Stimulated activated CD4-positive, alpha-beta T cell treated with anti-CD3 and anti-CD28 coated beads, TNF-alpha, amount 100 ng/mL, for 4 hours (primary cell): ENCODE data around the gene HDAC1.

Experiments used
- DNase-seq, 3 experiments: peaks; one replicate each; pipeline ENCODE4 v3.0.0-alpha.2; 2020; ENCODE audit warnings: low read depth in 3 of 3

HDAC1 gene

GRCh38 chr1:32327204-32327603, 35.3 kb downstream of the HDAC1 start:
- DNase-seq: no peak

DNA sequence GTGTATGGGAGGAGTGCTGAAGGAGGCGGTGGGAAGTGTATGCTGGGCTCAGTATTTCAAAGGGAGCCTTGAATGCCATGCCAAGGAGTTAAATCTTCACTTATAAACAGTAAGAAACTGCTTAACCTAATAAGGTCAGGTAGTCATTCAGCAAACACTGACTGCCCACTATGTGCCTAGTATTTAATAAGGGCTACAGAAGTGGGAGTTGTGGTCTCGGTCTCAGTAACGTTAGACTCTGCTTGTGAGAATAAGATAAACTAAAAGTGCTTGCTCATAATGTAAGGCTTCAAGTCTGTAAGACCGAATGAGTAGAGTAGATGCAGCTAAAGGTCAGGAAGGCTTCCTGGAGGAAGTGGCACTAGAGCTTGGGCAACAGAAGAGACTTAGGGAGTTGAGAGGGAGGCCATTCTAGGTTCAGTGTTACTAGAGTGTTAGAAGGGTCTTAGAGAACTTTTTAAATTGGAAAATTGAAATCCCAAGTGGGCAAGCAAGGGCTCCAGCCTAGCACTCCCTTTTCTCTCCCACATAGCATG, 38.1 kb downstream of the HDAC1 start:
- DNase-seq: no peak

- no peak for DNase-seq
Measured at GRCh38 chr1:32330558-32331151, 38.8 kb downstream of the HDAC1 start.

DNA sequence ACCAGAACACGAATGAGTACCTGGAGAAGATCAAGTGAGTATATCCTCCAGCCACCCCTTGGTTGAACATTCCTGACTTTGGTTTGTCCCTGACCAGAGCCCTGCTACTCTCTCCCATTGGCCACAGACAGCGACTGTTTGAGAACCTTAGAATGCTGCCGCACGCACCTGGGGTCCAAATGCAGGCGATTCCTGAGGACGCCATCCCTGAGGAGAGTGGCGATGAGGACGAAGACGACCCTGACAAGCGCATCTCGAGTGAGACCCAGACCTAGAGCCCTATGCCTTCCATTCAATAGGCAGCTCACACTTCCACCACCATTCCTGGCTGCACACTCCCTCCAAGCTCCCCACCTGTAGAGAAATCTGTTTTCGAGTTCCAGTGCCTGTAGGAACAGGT, 39.7 kb downstream of the HDAC1 start:
- DNase-seq: no peak

DNA sequence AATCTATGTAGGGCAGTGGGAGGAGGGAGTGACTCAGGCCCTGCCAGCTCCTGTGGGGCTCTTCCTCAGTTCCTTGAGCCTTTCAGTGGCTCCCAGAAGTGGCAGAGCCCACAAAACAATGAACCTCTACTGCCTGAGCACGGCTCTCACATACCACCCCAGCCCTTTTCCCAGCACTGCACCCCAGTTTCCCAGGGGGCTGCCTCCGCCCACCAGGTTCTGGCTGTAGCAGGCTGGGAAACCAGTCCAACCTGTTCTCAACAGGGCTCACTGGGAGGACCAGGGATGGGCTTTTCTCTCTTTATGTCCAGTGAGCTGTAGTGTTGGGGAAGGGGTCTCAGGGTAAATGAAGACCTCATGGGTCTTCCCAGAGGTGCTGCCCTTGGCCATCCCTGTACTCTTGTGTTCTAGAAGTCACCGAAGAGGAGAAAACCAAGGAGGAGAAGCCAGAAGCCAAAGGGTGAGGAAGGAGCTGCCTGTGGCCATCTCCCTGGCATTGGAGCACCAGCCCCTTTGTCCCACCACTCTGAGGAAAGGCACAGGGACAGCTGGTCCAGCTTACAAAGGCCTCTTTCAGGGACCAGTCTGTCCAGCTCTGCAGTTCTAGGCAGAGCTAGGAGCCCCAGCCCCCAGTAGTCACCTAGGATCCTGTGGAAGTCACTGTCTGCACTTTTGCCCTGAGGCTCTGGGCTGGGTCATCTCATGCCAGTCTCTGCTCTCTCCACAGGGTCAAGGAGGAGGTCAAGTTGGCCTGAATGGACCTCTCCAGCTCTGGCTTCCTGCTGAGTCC, 40.6 kb downstream of the HDAC1 start:
- DNase-seq: no peak

DNA sequence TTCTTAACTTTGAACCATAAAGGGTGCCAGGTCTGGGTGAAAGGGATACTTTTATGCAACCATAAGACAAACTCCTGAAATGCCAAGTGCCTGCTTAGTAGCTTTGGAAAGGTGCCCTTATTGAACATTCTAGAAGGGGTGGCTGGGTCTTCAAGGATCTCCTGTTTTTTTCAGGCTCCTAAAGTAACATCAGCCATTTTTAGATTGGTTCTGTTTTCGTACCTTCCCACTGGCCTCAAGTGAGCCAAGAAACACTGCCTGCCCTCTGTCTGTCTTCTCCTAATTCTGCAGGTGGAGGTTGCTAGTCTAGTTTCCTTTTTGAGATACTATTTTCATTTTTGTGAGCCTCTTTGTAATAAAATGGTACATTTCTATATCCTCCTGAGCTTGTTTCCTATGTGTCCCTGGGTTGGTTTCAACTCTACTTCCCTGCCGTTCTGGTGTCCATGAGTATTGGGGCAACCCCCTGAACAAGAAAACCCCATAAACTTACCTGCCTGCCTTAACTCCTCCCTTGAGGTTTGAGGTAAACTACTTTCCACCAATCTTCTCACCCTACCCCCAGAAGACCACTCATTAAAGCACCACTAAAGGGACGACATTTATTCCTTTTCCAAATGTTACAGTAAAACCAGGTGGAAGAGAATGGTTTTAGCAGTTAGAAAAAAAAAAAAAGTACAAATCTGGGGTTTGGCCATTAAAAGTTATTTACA, 41.5 kb downstream of the HDAC1 start:
- DNase-seq: no peak

DNA sequence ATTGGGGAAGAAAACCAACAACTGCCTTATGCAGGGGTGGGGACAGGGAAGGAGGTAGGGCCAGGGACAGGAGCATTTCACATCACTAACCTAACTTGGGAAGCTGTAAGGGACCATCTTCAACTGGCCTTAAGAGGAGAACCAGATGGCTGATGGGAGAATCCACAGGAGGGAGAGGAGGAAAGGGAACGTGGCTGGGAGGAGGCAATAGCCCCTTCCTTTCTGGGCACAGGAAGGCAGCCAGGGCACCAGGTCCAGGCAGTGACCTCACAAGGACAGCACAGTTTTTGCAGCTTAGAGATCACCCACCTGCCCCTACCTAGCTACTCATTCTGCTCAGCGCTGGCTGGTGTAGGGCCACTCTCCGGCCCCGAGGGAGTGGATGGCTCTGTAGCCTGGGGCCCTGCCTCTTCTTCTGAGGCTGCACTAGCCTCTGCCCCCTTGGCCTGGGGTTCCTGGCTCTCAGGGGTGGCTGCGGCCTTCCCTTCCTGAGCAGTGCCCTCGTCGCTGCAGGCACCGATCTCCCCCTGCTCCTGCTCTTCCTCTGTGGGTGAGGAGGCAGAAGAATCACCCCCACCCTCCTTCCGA, 42.5 kb downstream of the HDAC1 start:
- no peak for DNase-seq

- DNase-seq: peak; percentile 45 to 62 (median 55)
Measured at GRCh38 chr1:32334864-32335534, 43.1 kb downstream of the HDAC1 start.

DNA sequence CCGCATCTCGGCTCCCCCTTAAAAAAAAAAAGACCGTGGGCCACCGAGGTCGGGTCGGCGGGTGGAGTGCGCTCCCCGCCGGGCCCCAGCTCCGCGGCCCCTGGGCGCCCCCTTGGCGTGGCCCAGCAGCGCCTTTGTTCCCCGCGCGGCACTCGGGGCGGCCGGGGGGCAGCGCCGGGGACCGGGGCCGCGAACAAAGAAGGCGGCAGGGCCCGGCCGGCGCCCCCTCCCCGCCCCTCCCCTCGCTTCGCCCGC, 43.6 kb downstream of the HDAC1 start:
- DNase-seq: no peak

DNA sequence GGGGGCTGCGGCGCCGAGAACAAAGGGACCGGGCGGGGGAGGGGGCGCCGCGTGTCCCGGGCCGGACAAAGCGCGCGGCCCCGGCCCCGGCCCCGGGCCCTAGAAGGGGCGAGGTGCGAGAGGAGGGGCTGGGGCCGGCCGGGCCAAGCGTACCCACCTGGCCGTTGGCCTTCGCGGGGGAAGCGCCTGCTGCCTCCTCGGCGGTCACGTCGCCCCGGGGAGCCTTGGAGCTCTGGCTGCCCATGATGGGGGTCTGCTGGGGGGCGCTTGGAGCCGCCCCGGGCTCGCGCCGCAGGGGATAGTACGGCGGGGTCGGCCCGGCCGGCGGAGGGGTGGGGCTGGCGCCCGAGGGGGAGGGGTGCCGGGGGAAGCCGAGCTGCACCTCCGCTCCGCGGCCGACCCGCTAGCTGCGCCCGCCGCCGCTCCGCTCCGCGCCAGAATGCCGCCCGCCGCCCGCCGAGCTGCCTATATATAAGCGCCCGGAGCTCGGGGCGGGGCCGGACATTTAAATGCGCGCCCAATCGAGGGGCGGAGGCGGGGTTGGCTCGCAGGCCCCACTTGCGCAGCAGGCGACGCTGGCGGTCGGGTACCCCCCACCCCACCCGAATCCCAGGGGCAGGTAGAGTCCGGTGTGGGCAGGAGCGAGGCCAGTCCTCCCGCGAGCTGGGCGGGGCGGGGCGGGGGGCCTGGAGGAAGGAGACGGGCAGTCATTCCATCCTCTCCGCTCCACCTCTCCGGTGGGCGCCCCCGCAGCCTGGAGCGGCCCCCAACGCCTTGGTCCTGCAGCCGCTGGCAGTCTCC, 44.1 kb downstream of the HDAC1 start, which contains the start of gene MARCKSL1:
MARCKSL1 (minus strand) TSS at position 444 of the 801 bp plus-strand sequence; CDS start at position 244, 200 bp downstream.
- DNase-seq: peak; percentile 75 to 82 (median 80)

GRCh38 chr1:32336591-32336932, 44.7 kb downstream of the HDAC1 start:
- DNase-seq: no peak

GRCh38 chr1:32336963-32337675, 45.2 kb downstream of the HDAC1 start:
- DNase-seq: peak in 1 of 3 experiments; percentile 29

GRCh38 chr1:32337855-32338636, 46.2 kb downstream of the HDAC1 start:
- DNase-seq: no peak

DNA sequence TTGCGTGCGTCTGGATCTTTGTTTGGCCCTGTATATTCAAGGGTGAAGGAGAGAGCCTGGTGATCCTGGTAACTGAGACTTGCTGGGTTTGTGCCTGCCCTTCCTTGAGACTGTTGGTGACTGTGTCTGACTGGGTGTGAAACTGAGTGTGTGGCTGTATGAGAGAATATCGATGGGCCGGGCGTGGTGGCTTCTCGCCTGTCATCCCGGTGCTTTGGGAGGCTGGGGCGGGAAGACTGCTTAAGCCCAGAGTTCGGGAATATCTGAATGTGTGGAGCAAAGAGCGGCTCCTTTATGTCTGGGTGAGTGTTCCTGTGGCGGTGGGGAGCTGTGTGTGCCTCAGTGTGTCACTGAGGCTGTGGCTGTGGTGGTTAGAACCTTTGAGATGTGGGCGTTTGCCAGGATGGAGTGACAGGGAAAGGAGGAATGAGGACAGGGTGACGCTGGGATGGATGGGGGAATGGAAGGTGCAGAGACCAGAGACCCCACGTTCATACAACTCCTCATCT, 46.8 kb downstream of the HDAC1 start:
- DNase-seq: no peak

GRCh38 chr1:32339363-32339978, 47.6 kb downstream of the HDAC1 start:
- DNase-seq: no peak

DNA sequence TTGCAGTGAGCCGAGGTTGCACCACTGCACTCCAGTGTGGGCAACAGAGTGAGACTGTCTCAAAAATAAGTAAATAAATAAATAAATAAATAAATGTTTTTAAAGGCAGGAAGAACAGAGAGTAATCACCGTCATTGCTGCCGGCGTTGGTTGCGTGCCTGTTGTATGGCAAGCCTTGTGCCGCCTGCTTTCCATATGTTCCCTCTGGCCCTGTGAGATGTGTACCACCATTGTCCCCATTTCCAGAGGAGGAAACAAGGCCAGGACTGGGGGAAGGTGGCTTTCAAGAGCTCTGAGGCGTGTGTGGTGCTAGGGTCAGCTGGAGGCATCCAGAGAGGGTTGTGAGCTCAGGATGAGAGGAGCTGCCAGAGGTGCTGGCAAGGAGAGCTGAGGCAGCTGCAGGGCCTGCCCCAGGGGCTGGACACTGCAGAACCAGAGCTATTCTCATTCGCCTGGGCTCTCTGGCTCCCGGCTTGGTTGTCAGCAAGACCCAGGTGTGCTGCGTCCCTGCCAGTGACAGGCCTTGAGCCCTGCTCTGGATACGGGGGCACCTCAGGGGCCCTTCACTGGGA, 49.4 kb downstream of the HDAC1 start:
- DNase-seq: no peak

- DNase-seq: no peak
Measured at GRCh38 chr1:32341971-32342370, 50.1 kb downstream of the HDAC1 start.

GRCh38 chr1:32342704-32343103, 50.8 kb downstream of the HDAC1 start:
- DNase-seq: no peak
